Measurements from ENCODE around the gene PHACTR1. TPM values are rescaled to one million over a fixed set of nuclear protein-coding genes. Genes with fewer than 3 reads are reported as not detected.

The PHACTR1 gene
- polyA plus RNA-seq, 1 of the 3 experiments (the other 2 are of a cell fraction): 0.12 TPM

DNA sequence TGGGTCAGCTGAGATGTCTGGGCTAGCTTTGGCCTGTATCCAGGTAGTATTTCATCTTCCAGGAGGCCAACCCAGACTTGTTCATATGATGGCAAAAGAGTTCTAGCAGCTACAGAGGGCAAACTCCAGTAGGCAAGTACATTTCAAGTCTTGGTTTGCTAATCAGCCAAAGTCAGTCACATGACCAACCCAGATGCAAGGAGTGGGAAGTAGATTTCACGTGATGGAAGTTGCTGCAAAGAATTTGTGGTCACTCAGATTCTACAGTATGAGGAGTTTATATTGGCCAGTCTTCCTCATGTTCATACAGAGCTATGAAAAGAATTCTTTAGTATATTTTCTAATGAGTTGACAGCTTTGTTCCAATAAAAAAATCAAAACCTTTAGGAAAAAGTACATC, 101.8 kb downstream of the PHACTR1 start:
- H3K79me2 ChIP-seq (ENCODE audit: insufficient read depth): no peaks in the 10 kb centered on the region
- no peaks in the 10 kb centered on the region for H4K20me1 ChIP-seq (ENCODE audit: insufficient read depth)
- ChIA-PET CTCF (interaction anchor here (0.6 to 1.3 kb wide), 3 partner anchors 9 to 20 kb away, joined by 3 to 4 read pairs (median 3); no protein-coding TSS in a partner anchor), POLR2A (no interaction called here)
- TF ChIP-seq, protein P1, sequence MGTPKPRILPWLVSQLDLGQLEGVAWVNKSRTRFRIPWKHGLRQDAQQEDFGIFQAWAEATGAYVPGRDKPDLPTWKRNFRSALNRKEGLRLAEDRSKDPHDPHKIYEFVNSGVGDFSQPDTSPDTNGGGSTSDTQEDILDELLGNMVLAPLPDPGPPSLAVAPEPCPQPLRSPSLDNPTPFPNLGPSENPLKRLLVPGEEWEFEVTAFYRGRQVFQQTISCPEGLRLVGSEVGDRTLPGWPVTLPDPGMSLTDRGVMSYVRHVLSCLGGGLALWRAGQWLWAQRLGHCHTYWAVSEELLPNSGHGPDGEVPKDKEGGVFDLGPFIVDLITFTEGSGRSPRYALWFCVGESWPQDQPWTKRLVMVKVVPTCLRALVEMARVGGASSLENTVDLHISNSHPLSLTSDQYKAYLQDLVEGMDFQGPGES (IDR thresholded peaks at IDR 0.05; ENCODE audit: low read depth, low read length): no peak
- no peak for TF ChIP-seq GABPA (IDR thresholded peaks at IDR 0.05; ENCODE audit: low read depth)
- TF ChIP-seq RXRA (IDR thresholded peaks at IDR 0.05; ENCODE audit: borderline replicate concordance, low read depth): no peak
- no peak for TF ChIP-seq TCF12 (IDR thresholded peaks at IDR 0.05)
- TF ChIP-seq, protein P2, sequence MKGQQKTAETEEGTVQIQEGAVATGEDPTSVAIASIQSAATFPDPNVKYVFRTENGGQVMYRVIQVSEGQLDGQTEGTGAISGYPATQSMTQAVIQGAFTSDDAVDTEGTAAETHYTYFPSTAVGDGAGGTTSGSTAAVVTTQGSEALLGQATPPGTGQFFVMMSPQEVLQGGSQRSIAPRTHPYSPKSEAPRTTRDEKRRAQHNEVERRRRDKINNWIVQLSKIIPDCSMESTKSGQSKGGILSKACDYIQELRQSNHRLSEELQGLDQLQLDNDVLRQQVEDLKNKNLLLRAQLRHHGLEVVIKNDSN (IDR thresholded peaks at IDR 0.05; ENCODE audit: borderline replicate concordance, low read depth): no peak
- TF ChIP-seq, protein P3, sequence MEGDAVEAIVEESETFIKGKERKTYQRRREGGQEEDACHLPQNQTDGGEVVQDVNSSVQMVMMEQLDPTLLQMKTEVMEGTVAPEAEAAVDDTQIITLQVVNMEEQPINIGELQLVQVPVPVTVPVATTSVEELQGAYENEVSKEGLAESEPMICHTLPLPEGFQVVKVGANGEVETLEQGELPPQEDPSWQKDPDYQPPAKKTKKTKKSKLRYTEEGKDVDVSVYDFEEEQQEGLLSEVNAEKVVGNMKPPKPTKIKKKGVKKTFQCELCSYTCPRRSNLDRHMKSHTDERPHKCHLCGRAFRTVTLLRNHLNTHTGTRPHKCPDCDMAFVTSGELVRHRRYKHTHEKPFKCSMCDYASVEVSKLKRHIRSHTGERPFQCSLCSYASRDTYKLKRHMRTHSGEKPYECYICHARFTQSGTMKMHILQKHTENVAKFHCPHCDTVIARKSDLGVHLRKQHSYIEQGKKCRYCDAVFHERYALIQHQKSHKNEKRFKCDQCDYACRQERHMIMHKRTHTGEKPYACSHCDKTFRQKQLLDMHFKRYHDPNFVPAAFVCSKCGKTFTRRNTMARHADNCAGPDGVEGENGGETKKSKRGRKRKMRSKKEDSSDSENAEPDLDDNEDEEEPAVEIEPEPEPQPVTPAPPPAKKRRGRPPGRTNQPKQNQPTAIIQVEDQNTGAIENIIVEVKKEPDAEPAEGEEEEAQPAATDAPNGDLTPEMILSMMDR (IDR thresholded peaks at IDR 0.05): no peak
- no peak for TF ChIP-seq JUND (IDR thresholded peaks at IDR 0.05)
- no peak for TF ChIP-seq SMC3 (IDR thresholded peaks at IDR 0.05; ENCODE audit: low read depth, low read length)
- TF ChIP-seq MEF2A (IDR thresholded peaks at IDR 0.05; ENCODE audit: borderline replicate concordance, low read depth): no peak
- TF ChIP-seq MXI1 (IDR thresholded peaks at IDR 0.05; ENCODE audit: low read depth, low read length): no peak
- no peak for TF ChIP-seq TAF1 (IDR thresholded peaks at IDR 0.05; ENCODE audit: borderline replicate concordance, low read depth, low read length)
- TF ChIP-seq CHD2 (IDR thresholded peaks at IDR 0.05; ENCODE audit: low read length, partially characterized antibody): no peak
- TF ChIP-seq EP300 (IDR thresholded peaks at IDR 0.05; ENCODE audit: borderline replicate concordance in 1 of 2, low read depth in 1 of 2, low read length in 1 of 2): no peak
- TF ChIP-seq ELF1 (IDR thresholded peaks at IDR 0.05): no peak
- no peak for TF ChIP-seq FOXJ3 (CRISPR knock-in tag; IDR thresholded peaks at IDR 0.05)
- TF ChIP-seq TEAD4 (IDR thresholded peaks at IDR 0.05; ENCODE audit: borderline replicate concordance, insufficient read depth): no peak
- no peak for TF ChIP-seq NRF1 (IDR thresholded peaks at IDR 0.05; ENCODE audit: low read depth, low read length)
- TF ChIP-seq FOXM1 (IDR thresholded peaks at IDR 0.05; ENCODE audit: low read depth): no peak
- TF ChIP-seq SIN3A (IDR thresholded peaks at IDR 0.05; ENCODE audit: borderline replicate concordance, low read depth, low read length): no peak
- no peak for TF ChIP-seq NFIC (IDR thresholded peaks at IDR 0.05; ENCODE audit: borderline replicate concordance)
- no peak overlapping the region for H3K4me3 ChIP-seq (ENCODE audit: low read depth in 2 of 2, low read length in 1 of 2)
- H3F3A ChIP-seq (replicated peaks; ENCODE audit: insufficient read depth): no peaks in the 10 kb centered on the region
- H3K27me3 ChIP-seq (ENCODE audit: insufficient read depth): no peaks in the 10 kb centered on the region
- H3K9ac ChIP-seq: no peak overlapping the region
- H3K36me3 ChIP-seq (replicated peaks in 1 of 2; ENCODE audit: control insufficient read depth in 1 of 2, insufficient read depth in 2 of 2, low read length in 1 of 2): no peaks in the 10 kb centered on the region
- no peaks in the 10 kb centered on the region for H3K4me1 ChIP-seq (ENCODE audit: control insufficient read depth in 1 of 2, insufficient read depth in 2 of 2, low read depth in 1 of 2, low read length in 1 of 2)
- no peak overlapping the region for H3K4me2 ChIP-seq
- no peaks in the 10 kb centered on the region for H3K9me2 ChIP-seq
- 20% methylated on average over 1 of the region's 1 CpG for WGBS (ENCODE audit: low lambda C conversion rate)
- H3K9me3 ChIP-seq: no peaks in the 10 kb centered on the region
- no peak overlapping the region for H3K27ac ChIP-seq (ENCODE audit: low read depth in 2 of 2, low read length in 1 of 2)
- H2AFZ ChIP-seq (ENCODE audit: low read depth): no peak overlapping the region
- DNase-seq: no peak

Data from SK-N-SH (cell line).